GM12878 (cell line): ENCODE results near the gene DNAJB5. TPM values are rescaled to one million over a fixed set of nuclear protein-coding genes. Genes with fewer than 3 reads are reported as not detected.

ENCODE experiments used
- ATAC-seq: fragments of 200-7000 bp; cut with Tn5 transposase; 3 replicates; pipeline ENCODE4 v1.9.1; 2020; ENCODE audit warnings: mild to moderate bottlenecking, moderate library complexity
- BruUV-seq: library from RNA; stranded (reverse); fragments of 400-500 nt; replicated peaks from 2 replicates; lab custom pipeline; 2021; lab: Mats Ljungman, UMichigan
- CTCF ChIA-PET: fragments of 300-600 bp; sonication (Branson Sonifier 250); formaldehyde crosslinking; extraction: SDS; loops from one replicate; lab custom pipeline; 2021; ENCODE audit warnings: inconsistent platforms; lab: Yijun Ruan, JAX
- POLR2A ChIA-PET: fragments of 350-600 bp; formaldehyde crosslinking; extraction: SDS; loops from one replicate; lab custom pipeline; 2021; ENCODE audit warnings: inconsistent platforms; lab: Charles Lee
- RAD21 ChIA-PET: fragments of 300-600 bp; sonication (Branson Sonifier 250); formaldehyde crosslinking; loops from one replicate; lab custom pipeline; 2023; ENCODE audit warnings: antibody characterized with exemption; ENCODE audit not compliant: unreplicated experiment; lab: Charles Lee
- SMC1A ChIA-PET: fragments of 300-600 bp; sonication (Branson Sonifier 250); formaldehyde crosslinking; loops from one replicate; lab custom pipeline; 2023; ENCODE audit not compliant: unreplicated experiment, uncharacterized antibody; lab: Charles Lee
- DNase-seq: peaks from one replicate; pipeline ENCODE4 v3.0.0-alpha.2; 2011; ENCODE audit warnings: low read depth, low spot score
- FAIRE-seq: peaks from 3 replicates; lab custom pipeline; 2011; peaks lifted over from hg19 to GRCh38; lab: Jason Lieb, UNC
- H2AFZ ChIP-seq: 2 replicates; pipeline ENCODE4 v1.6.0; 2011; ENCODE audit warnings: low read depth, low read length, control low read depth; ENCODE audit not compliant: control insufficient read depth
- H3K27ac ChIP-seq: 2 replicates; pipeline ENCODE4 v1.5.1; 2011; ENCODE audit warnings: control low read depth; ENCODE audit not compliant: control insufficient read depth, insufficient read depth
- H3K27me3 ChIP-seq, 2 experiments: replicated peaks in 1 of 2; 2 replicates each; pipeline versions ENCODE4 v1.6.0 to v1.6.1; 2011; ENCODE audit warnings: low read length in 1 of 2; ENCODE audit not compliant: control insufficient read depth in 2 of 2, insufficient read depth in 2 of 2
- H3K36me3 ChIP-seq, 2 experiments: 2 replicates each; pipeline ENCODE4 v1.5.1; 2011; ENCODE audit warnings: low read length in 1 of 2; ENCODE audit not compliant: control insufficient read depth in 2 of 2, insufficient read depth in 2 of 2
- H3K4me1 ChIP-seq: 2 replicates; pipeline ENCODE4 v1.6.1; 2011; ENCODE audit warnings: mild to moderate bottlenecking, low read length, moderate library complexity, mixed read lengths; ENCODE audit not compliant: control insufficient read depth, insufficient read depth
- H3K4me2 ChIP-seq: 2 replicates; pipeline ENCODE4 v1.6.0; 2011; ENCODE audit warnings: control low read depth; ENCODE audit not compliant: control insufficient read depth, insufficient read depth
- H3K4me3 ChIP-seq: fragments of 200-600 bp; sonication (generic); 2 replicates; pipeline ENCODE4 v1.5.1; 2016
- H3K79me2 ChIP-seq: 2 replicates; pipeline ENCODE4 v1.6.0; 2011; ENCODE audit warnings: low read length; ENCODE audit not compliant: control insufficient read depth, insufficient read depth
- H3K9ac ChIP-seq: 2 replicates; pipeline ENCODE4 v1.8.0; 2011; ENCODE audit warnings: low read length, control low read depth, mixed read lengths; ENCODE audit not compliant: control insufficient read depth, insufficient read depth
- H3K9me3 ChIP-seq: replicated peaks from 3 replicates; pipeline ENCODE4 v1.5.1; 2011; ENCODE audit warnings: mild to moderate bottlenecking, low read length; ENCODE audit not compliant: control insufficient read depth, insufficient read depth
- H4K20me1 ChIP-seq: 2 replicates; pipeline ENCODE4 v1.6.0; 2011; ENCODE audit not compliant: control insufficient read depth, insufficient read depth
- ATF3 ChIP-seq: IDR thresholded peaks from 2 replicates; pipeline ENCODE4 v1.6.1; 2011; ENCODE audit warnings: low read depth, mild to moderate bottlenecking, low read length, moderate library complexity, borderline replicate concordance; ENCODE audit errors: extremely low read depth
- BCLAF1 ChIP-seq: fragments of 450-650 bp; IDR thresholded peaks from 2 replicates; pipeline ENCODE4 v1.6.1; 2017; ENCODE audit warnings: antibody characterized with exemption, mild to moderate bottlenecking, moderate library complexity
- BHLHE40 ChIP-seq, 2 experiments: fragments of 450-650 bp in 1 of 2; IDR thresholded peaks; 2 replicates each; pipeline ENCODE4 v1.6.1; 2011 to 2017; ENCODE audit warnings: low read depth in 2 of 2, borderline replicate concordance in 1 of 2, improper control_type of control experiment in 1 of 2, low read length in 1 of 2, mild to moderate bottlenecking in 1 of 2
- CBX5 ChIP-seq: sonication (generic); IDR thresholded peaks from 2 replicates; pipeline ENCODE4 v1.6.1; 2016; ENCODE audit warnings: low read depth, moderate library complexity, mild to moderate bottlenecking, inconsistent platforms
- CHD4 ChIP-seq: fragments of 200-600 bp; sonication (generic); IDR thresholded peaks from 2 replicates; pipeline ENCODE4 v1.6.1; 2016; ENCODE audit warnings: mild to moderate bottlenecking
- CTCF ChIP-seq, 3 experiments: IDR thresholded peaks in 2 of 3; conservative IDR thresholded peaks in 1 of 3; 2 replicates each; pipeline ENCODE4 v1.5.1; 2011; ENCODE audit warnings: low read depth in 3 of 3, low read length in 3 of 3, mild to moderate bottlenecking in 3 of 3, control low read depth in 2 of 3, moderate library complexity in 2 of 3, inconsistent platforms in 1 of 3, mixed read lengths in 1 of 3; ENCODE audit not compliant: control insufficient read depth in 2 of 3, insufficient read depth in 1 of 3; ENCODE audit errors: extremely low read depth in 1 of 3
- EED ChIP-seq: sonication (generic); IDR thresholded peaks from 2 replicates; pipeline ENCODE4 v1.6.1; 2016; ENCODE audit warnings: antibody characterized with exemption, low read depth
- FOS ChIP-seq: IDR thresholded peaks from 3 replicates; pipeline ENCODE4 v1.6.1; 2011; ENCODE audit warnings: borderline replicate concordance; ENCODE audit not compliant: insufficient read length; ENCODE audit errors: extremely low read depth
- HDGF ChIP-seq: fragments of 450-650 bp; IDR thresholded peaks from 2 replicates; pipeline ENCODE4 v1.6.1; 2016; ENCODE audit warnings: antibody characterized with exemption
- IKZF2 ChIP-seq, 2 experiments: fragments of 450-650 bp; IDR thresholded peaks; 2 replicates each; pipeline ENCODE4 v1.6.1; 2017; ENCODE audit warnings: mild to moderate bottlenecking in 2 of 2, moderate library complexity in 2 of 2
- IRF4 ChIP-seq: IDR thresholded peaks from 2 replicates; pipeline ENCODE4 v1.6.1; 2011; ENCODE audit warnings: low read depth, low read length
- LARP7 ChIP-seq: fragments of 450-650 bp; IDR thresholded peaks from 2 replicates; pipeline ENCODE4 v1.6.1; 2017; ENCODE audit warnings: mild to moderate bottlenecking
- MTA3 ChIP-seq: IDR thresholded peaks from 2 replicates; pipeline ENCODE4 v1.6.1; 2012; ENCODE audit warnings: low read length, inconsistent platforms, borderline replicate concordance
- NR2C2 ChIP-seq: IDR thresholded peaks from 2 replicates; pipeline ENCODE4 v1.6.1; 2011; ENCODE audit warnings: borderline replicate concordance, low read depth; ENCODE audit not compliant: control insufficient read depth, insufficient read length
- POU2F2 ChIP-seq: IDR thresholded peaks from 3 replicates; pipeline ENCODE4 v1.6.1; 2011; ENCODE audit warnings: low read depth, mild to moderate bottlenecking, low read length, borderline replicate concordance
- SMC3 ChIP-seq: IDR thresholded peaks from 2 replicates; pipeline ENCODE4 v1.6.1; 2011; ENCODE audit warnings: low read length, improper control_type of control experiment, borderline replicate concordance
- ZBED1 ChIP-seq: IDR thresholded peaks from 2 replicates; pipeline ENCODE4 v1.6.1; 2016; ENCODE audit warnings: borderline replicate concordance
- ZNF207 ChIP-seq: fragments of 450-650 bp; IDR thresholded peaks from 2 replicates; pipeline ENCODE4 v1.6.1; 2014; ENCODE audit warnings: antibody characterized with exemption, mild to moderate bottlenecking, borderline replicate concordance
- ZNF622 ChIP-seq: fragments of 450-650 bp; IDR thresholded peaks from 2 replicates; pipeline ENCODE4 v1.6.1; 2017; ENCODE audit warnings: mild to moderate bottlenecking, inconsistent platforms
- WGBS: methylation state at CpG from one replicate; pipeline ENCODE4 v1.1.6; 2016; ENCODE audit warnings: low lambda C conversion rate; ENCODE audit not compliant: insufficient replicate concordance, insufficient coverage; ENCODE audit errors: missing lambda C conversion rate; 5-methylcytosine and 5-hydroxymethylcytosine counted together
- in situ Hi-C: fragments of 300-500 bp; cut with MboI; formaldehyde crosslinking; loops from 9 replicates; pipeline ENCODE4 v1.14.3; 2018; ENCODE audit warnings: mixed read lengths
- intact Hi-C: fragments of 100-400 bp; cut with micrococcal nuclease; formaldehyde crosslinking; loops from one replicate; pipeline ENCODE4 v1.14.2; 2022; ENCODE audit not compliant: unreplicated experiment
- polyA plus RNA-seq, 11 experiments: library from polyadenylated mRNA; depleted of rRNA in 4 of 11; unstranded in 6 of 11; stranded (reverse) in 5 of 11; fragments of >200 nt; fragmentation: Nextera tagmentation in 4 of 11; fragmentation: Illumina TruSeq in 1 of 11; extraction: Ambion mirVana in 4 of 11; extraction: Trizol in 1 of 11; gene quantifications; 1 replicate in 1 of 11; 2 replicates in 10 of 11; pipeline versions ENCODE4 v1.2.1 to v1.2.3, GENCODE V29; 2011 to 2016; ENCODE audit warnings: inconsistent platforms in 2 of 11, missing spikeins in 2 of 11, low read depth in 1 of 11
- total RNA-seq, 4 experiments: library from RNA; depleted of rRNA in 3 of 4; stranded (reverse); fragments of >200 nt in 3 of 4; fragmentation: Illumina TruSeq in 1 of 4; extraction: Trizol in 1 of 4; gene quantifications; 2 replicates each; pipeline versions ENCODE4 v1.2.1 to v1.2.3, GENCODE V29; 2013 to 2021

The DNAJB5 gene
- total and polyA plus RNA-seq, 10 of the 15 experiments (the other 5 are each of a cell fraction or from before 2014, with no cell fraction given), result 0.92 to 13.3 (median 6.8) TPM

- no peak for TF ChIP-seq CBX5
- TF ChIP-seq SMC3, result no peak
- TF ChIP-seq EED, result no peak
- no peak for TF ChIP-seq MTA3
These were observed 26.0 kb upstream of the DNAJB5 start (continued) for GRCh38 chr9:34963552-34963951.

GRCh38 chr9:34964458-34964857 lies 25.1 kb upstream of the DNAJB5 start:
- 19% methylated on average over 3 of the region's 3 CpGs for WGBS
- in situ Hi-C loops (no loop called here), intact Hi-C loops (no loop called here)
- Histone ChIP-seq H3K4me3 (no peak overlapping the region), H3K4me2 (no peak overlapping the region), H4K20me1 (no peaks in the 10 kb centered on the region), H2AFZ (no peak overlapping the region), H3K27ac (no peak overlapping the region), H3K9me3 (no peaks in the 10 kb centered on the region), H3K27me3 (peaks cover 4 to 23% of the 10 kb centered on the region in 2 experiments), H3K36me3 (no peaks in the 10 kb centered on the region), H3K79me2 (no peaks in the 10 kb centered on the region), H3K9ac (no peak overlapping the region), H3K4me1 (no peaks in the 10 kb centered on the region)
- DNase-seq (no peak), ATAC-seq (no peak), FAIRE-seq (no peak)
- TF ChIP-seq ZBED1, result no peak
- no peak for TF ChIP-seq ATF3
- no peak for TF ChIP-seq IKZF2 (IDR thresholded peaks at IDR 0.05)
- TF ChIP-seq FOS, result no peak
- no peak for TF ChIP-seq CHD4
- no peak for TF ChIP-seq BCLAF1
- no peak for TF ChIP-seq POU2F2
- no peak for TF ChIP-seq ZNF207
- no peak for TF ChIP-seq LARP7
- no peak for TF ChIP-seq NR2C2
- no peak for TF ChIP-seq BHLHE40 (IDR thresholded peaks at IDR 0.05; ENCODE audit: borderline replicate concordance in 1 of 2, low read depth in 2 of 2, low read length in 1 of 2)
- no peak for TF ChIP-seq ZNF622
- TF ChIP-seq HDGF, result no peak
- TF ChIP-seq MTA3, result no peak
- no peak for TF ChIP-seq CTCF (IDR thresholded peaks at IDR 0.05 in 2 of 3, conservative IDR thresholded peaks at IDR 0.05 in 1 of 3; ENCODE audit: control insufficient read depth in 2 of 3, extremely low read depth in 1 of 3, insufficient read depth in 1 of 3, low read depth in 3 of 3, low read length in 3 of 3)
- TF ChIP-seq IRF4, result no peak
- ChIA-PET SMC1A (no interaction called here), CTCF (interaction anchor here (0.6 to 1.0 kb wide), 2 partner anchors 20 to 1065 kb away, joined by 3 read pairs; no protein-coding TSS in a partner anchor), POLR2A (no interaction called here), RAD21 (no interaction called here)
- BruUV-seq, result no TSS peak
